ENCODE results near the gene CFAP161. TPM values are rescaled to one million over a fixed set of nuclear protein-coding genes. Genes with fewer than 3 reads are reported as not detected.

CFAP161 gene
- polyA plus RNA-seq, 3 donors: not detected

- Histone ChIP-seq H3K27me3 (ENCODE audit: control insufficient read depth in 2 of 2, insufficient read depth in 2 of 2, low read length in 2 of 2) (no peaks in the 10 kb centered on the region), H3K4me3 (replicated peaks in 1 of 3; ENCODE audit: low read depth in 2 of 3, low read length in 3 of 3) (no peak overlapping the region), H3K9ac (ENCODE audit: insufficient read depth, low read length, poor library complexity, severe bottlenecking) (no peak overlapping the region), H2AFZ (ENCODE audit: insufficient read depth, low read depth, low read length, poor library complexity, severe bottlenecking) (no peak overlapping the region), H3K79me2 (ENCODE audit: insufficient read depth, low read length) (no peaks in the 10 kb centered on the region), H3K27ac (ENCODE audit: low read depth in 1 of 2, low read length in 2 of 2) (no peak overlapping the region), H3K36me3 (replicated peaks in 1 of 2; ENCODE audit: control insufficient read depth in 1 of 2, insufficient read depth in 2 of 2, low read length in 2 of 2) (no peaks in the 10 kb centered on the region), H3K4me2 (replicated peaks; ENCODE audit: extremely low read depth, low read length, poor library complexity, severe bottlenecking) (no peak overlapping the region), H3K9me3 (replicated peaks in 1 of 2; ENCODE audit: control insufficient read depth in 1 of 2, insufficient read depth in 1 of 2, low read length in 2 of 2) (no peaks in the 10 kb centered on the region), H3K4me1 (ENCODE audit: control insufficient read depth in 1 of 2, insufficient read depth in 2 of 2, low read length in 2 of 2) (no peaks in the 10 kb centered on the region), H4K20me1 (ENCODE audit: insufficient read depth, low read length) (no peaks in the 10 kb centered on the region)
- H3K9me3 Mint-ChIP-seq: no peaks in the 10 kb centered on the region
- H3K36me3 Mint-ChIP-seq: no peaks in the 10 kb centered on the region
- no peaks in the 10 kb centered on the region for H3K4me1 Mint-ChIP-seq
- intact Hi-C loops (cut with micrococcal nuclease): no loop called here
- no peak for TF ChIP-seq CTCF (IDR thresholded peaks at IDR 0.05)
- WGBS (ENCODE audit: insufficient coverage): 60% methylated on average over 1 of the region's 2 CpGs
- H3K27ac Mint-ChIP-seq: no peak overlapping the region
- H3K27me3 Mint-ChIP-seq (ENCODE audit: low read depth in 3 of 3): peaks cover 2 to 7% (median 6%) of the 10 kb centered on the region in 3 donors
- no peak for DNase-seq
- H3K4me3 Mint-ChIP-seq: no peak overlapping the region
Measured at GRCh38 chr15:81174125-81174791, 40.2 kb downstream of the CFAP161 start.

GRCh38 chr15:81174792-81175327, 40.8 kb downstream of the CFAP161 start:
- no peaks in the 10 kb centered on the region for H3K79me2 ChIP-seq (ENCODE audit: insufficient read depth, low read length)
- H3K4me1 Mint-ChIP-seq: no peaks in the 10 kb centered on the region
- H3K27me3 Mint-ChIP-seq (ENCODE audit: low read depth in 3 of 3): peaks cover 3 to 11% (median 6%) of the 10 kb centered on the region in 3 donors
- H3K36me3 Mint-ChIP-seq: no peaks in the 10 kb centered on the region
- no peak overlapping the region for H3K27ac Mint-ChIP-seq
- no peak overlapping the region for H3K4me2 ChIP-seq (replicated peaks; ENCODE audit: extremely low read depth, low read length, poor library complexity, severe bottlenecking)
- no peak overlapping the region for H3K9ac ChIP-seq (ENCODE audit: insufficient read depth, low read length, poor library complexity, severe bottlenecking)
- H3K4me3 ChIP-seq (replicated peaks in 1 of 3; ENCODE audit: low read depth in 2 of 3, low read length in 3 of 3): no peak overlapping the region
- H3K4me1 ChIP-seq (ENCODE audit: control insufficient read depth in 1 of 2, insufficient read depth in 2 of 2, low read length in 2 of 2): no peaks in the 10 kb centered on the region
- H2AFZ ChIP-seq (ENCODE audit: insufficient read depth, low read depth, low read length, poor library complexity, severe bottlenecking): no peak overlapping the region
- H3K36me3 ChIP-seq (replicated peaks in 1 of 2; ENCODE audit: control insufficient read depth in 1 of 2, insufficient read depth in 2 of 2, low read length in 2 of 2): no peaks in the 10 kb centered on the region
- no peaks in the 10 kb centered on the region for H3K9me3 ChIP-seq (replicated peaks in 1 of 2; ENCODE audit: control insufficient read depth in 1 of 2, insufficient read depth in 1 of 2, low read length in 2 of 2)
- DNase-seq: no peak
- 100% methylated on average over 1 of the region's 1 CpG for WGBS (ENCODE audit: insufficient coverage)
- no peaks in the 10 kb centered on the region for H4K20me1 ChIP-seq (ENCODE audit: insufficient read depth, low read length)
- H3K4me3 Mint-ChIP-seq: no peak overlapping the region
- TF ChIP-seq CTCF (IDR thresholded peaks at IDR 0.05): no peak
- H3K9me3 Mint-ChIP-seq: no peaks in the 10 kb centered on the region
- intact Hi-C loops (cut with micrococcal nuclease): no loop called here
- no peak overlapping the region for H3K27ac ChIP-seq (ENCODE audit: low read depth in 1 of 2, low read length in 2 of 2)
- H3K27me3 ChIP-seq (ENCODE audit: control insufficient read depth in 2 of 2, insufficient read depth in 2 of 2, low read length in 2 of 2): no peaks in the 10 kb centered on the region
